ENCODE results near the gene PWWP2B.
"Not testable (repeated sequence)": the region's sequence is repeated elsewhere in the genome, so short reads cannot be mapped to it uniquely, and the experiment has no call there.

PWWP2B gene

DNA sequence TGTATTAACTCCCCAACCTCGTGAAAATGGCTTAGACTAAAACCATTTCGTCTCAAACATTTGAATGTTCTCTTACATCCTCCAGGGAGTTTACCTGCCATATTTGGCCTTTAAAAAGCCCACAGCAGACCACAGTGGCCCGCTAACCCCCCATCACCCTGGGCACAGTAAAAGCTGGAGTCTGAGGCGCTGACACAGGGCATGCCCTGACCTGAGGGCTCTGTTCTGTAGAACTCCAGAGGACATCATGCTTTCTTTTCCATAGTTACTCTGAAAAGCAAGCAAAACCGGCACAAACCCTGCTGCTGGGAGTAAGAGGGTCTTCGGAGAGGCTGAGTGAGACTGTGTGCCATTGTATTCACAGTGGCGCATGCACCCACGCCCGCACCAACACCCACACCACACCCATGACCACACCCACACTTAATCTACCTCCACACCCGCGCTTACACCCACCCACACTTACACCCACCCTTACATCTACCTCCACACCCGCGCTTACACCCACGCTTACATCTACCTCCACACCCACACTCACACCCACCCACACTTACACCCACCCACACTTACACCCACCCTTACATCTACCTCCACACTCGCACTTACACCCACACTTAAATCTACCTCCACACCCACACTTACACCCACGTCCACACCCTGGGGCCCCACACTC lies 32.9 kb upstream of the PWWP2B start:
- DNase-seq = no peak

DNA sequence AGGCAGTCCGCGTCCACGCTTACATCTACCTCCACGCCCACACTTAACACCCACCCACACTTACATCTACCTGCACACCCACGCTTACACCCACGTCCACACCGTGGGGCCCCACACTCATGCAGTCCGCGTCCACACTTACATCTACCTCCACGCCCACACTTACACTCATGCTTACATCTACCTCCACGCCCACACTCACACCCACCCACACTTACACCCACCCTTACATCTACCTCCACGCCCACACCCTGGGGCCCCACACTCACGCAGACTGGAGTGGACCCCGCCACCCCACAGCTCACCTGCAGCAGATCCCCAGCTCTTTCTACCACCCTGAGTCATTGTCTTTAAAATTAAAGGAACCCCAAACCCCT lies 32.4 kb upstream of the PWWP2B start:
- no peak for DNase-seq

DNA sequence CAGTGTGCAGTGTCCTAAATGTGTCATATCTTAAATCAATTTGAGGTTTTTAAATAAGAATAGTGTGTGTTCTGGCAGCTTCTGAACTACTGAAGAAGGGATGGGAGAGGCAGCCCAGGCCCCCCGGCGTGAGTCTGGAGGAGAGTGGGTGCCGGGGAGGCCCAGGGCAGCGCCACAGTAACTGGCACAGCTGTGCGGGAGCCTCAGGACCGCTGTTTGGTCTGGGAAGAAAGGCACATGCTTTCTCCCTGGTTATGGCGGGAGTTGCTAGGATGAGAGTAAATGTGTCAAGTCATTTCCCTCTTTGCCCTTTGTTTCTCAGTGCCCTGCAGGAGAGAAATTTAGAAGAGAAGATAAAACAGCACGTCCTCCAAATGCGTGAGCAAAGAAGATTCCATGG lies 31.9 kb upstream of the PWWP2B start:
- no peak for DNase-seq

DNA sequence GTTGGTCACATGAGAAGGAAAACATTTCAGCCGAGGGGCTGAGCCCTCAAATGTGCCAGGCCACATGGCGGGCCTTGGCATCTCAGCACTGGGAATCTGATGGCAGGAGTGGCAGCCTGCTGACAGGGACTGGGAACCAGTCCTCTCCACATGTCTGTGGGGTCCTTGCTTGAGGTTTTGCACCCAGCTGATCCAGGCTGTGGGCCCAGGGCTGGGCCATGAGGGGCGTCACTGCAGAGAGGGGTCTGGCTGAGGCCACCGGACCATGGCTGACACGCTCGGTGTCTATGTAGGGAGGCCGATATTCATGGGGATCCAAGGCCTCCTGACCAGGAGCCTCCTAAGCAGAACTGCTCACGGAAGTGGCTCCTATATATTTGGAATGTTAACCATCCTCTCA lies 31.0 kb upstream of the PWWP2B start:
- no peak for DNase-seq

DNA sequence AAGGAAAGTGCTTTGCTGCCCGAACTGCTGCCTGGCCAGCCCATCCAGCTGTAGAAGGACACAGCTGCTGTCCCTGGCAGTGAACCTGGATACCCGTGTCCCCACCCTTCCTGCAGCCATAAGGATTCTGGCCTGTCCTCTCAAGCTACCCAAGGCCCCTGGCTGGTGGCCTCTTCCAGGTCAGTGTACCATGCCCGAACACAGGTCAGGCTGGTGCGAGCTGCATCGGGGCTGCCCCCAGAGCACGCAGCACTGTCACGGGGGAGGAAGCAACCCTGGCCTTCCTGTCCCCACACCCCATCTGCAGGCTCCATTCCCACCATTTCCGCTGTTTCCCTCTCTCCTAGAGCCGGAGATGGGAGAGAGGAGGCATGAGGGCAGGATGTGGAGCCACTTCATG lies 30.5 kb upstream of the PWWP2B start:
- DNase-seq = no peak

DNA sequence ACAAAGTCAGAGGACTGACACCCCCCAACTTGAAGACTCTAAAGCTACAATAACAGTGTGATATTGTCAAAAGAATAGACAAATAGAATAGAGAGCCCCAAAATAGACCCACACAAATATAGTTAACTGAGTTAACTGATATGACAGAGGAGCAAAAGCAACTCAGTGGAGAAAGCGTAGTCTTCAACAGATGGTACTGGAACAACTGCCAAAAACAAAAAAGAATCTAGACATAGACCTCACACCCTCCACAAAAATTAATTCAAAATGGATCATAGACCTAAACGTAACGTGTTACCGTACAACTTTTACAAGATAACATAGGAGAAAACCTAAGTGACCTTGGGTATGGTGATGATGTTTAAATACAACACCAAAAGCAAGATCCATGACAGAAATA lies 28.6 kb upstream of the PWWP2B start:
- DNase-seq = no peak

DNA sequence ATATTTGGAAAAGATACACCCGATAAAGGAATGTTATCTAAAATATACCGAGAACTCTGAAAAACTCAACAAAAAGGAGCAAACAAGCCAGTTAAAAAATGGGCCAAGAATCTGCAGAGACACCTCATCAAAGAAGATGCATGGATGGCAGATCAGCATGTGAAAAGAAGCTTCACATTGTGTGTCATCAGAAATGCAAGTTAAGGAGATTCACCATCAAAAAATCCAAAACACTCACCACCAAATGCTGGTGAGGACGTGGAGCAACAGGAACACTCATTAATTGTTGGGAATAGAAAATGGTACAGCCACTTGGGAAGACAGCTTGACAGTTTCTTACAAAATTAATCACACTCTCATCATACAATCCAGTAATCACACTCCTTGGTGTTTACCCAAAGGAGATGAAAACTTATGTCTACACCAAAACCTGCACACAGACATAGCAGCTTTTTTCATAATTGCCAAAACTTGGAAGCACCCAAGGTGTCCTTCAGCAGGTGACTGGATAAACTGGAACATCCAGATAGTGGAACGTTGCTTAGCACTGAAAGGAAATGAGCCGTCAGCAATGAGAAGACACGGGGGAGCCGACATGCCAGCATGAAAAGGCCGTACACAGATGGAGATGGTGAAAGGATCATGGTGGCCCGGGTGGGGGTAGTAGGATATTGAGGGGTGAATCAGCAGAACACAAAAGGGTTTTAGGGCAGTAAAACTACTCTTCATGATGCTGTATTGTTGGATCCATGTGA lies 27.9 kb upstream of the PWWP2B start:
- no peak for DNase-seq

DNA sequence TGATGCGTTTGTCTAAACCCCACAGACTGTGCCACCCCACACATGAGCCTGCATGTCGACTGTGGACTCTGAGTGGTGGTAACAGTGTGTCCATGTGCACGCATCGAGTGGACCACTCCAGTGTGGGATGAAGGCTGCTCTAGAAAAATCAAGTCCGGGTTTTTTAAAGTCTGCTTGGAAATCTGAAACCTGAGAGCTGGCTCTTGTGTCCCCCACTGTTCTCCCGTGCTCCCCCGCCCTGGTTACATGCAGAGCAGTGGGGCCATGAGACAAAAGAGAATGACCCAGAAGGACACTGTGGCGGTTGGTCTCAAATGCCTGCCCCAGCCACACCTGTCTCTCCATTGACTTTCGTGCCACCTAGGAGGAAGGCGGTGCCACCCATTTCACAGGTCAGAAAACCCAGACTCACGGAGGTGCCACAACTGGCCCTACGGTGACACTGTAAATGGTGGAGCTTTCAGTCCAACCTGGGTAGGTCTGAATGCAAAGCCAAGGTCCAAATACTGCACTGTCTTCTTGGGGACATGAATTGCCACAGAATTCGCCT lies 27.3 kb upstream of the PWWP2B start:
- no peak for DNase-seq

DNA sequence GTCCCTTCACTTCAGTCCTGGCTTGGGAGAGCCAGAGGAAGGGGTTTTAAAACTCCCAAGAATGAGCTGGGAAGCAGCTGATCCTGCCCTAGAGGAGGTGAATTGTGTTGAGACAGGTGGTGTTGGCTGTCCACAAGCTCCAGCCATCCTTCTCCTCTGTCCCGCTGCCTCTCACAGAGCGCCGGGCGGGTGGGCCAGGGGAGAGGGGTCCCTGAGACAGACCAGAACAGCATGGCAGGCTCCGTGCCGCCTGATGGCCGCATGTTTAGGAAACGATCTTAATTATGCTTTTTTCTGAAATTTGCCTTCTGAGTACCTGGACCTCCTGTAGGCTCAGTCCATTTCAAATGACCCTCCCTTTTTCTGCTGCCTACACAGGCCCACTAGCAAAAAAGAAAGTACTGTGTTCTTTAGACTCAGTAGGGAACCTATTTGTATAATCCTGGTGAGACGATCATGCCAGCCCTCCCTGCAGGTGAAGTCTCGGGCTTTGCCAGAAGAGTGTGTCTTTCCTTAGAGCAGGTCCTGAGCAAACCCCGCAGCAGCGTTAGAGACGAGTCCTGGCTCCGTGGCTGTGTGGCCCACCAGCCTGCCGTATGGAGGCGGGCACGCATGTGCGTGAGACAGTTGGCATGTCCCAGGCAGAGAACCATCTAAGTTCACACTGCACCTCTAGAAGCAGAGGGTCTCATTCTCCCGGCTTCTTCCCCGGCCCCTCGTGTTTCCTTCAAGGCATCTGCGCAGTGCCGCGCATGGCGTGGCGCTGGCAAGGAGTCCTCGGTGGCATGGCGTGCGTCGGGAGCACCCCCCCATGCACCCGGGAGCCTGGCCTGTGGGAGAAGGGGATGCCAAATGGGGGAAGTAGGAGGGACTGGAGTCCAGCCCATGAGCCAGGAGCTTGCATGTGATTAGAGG lies 26.3 kb upstream of the PWWP2B start:
- no peak for DNase-seq

DNA sequence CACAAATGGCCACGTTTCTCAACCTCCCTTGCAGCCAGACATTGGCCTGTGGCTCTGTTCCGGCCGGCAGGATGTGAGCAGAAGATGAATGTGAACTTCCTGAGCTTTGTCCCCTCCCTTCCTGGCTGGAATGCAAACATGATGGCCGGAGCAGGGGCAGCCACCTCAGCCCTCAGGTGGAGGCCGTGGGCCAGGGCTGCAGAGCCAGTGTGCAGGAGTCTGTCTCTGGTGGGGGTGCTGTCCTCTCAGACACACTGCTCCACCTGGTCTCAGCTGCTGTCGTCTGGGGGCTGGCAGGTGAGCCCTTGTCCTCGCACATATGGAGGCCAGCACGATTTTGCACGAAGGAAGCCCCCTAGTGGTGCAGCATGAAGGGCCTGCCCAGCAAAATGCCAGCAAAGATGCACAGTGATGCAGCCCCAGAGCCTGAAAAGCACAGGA lies 25.3 kb upstream of the PWWP2B start:
- DNase-seq = no peak

DNA sequence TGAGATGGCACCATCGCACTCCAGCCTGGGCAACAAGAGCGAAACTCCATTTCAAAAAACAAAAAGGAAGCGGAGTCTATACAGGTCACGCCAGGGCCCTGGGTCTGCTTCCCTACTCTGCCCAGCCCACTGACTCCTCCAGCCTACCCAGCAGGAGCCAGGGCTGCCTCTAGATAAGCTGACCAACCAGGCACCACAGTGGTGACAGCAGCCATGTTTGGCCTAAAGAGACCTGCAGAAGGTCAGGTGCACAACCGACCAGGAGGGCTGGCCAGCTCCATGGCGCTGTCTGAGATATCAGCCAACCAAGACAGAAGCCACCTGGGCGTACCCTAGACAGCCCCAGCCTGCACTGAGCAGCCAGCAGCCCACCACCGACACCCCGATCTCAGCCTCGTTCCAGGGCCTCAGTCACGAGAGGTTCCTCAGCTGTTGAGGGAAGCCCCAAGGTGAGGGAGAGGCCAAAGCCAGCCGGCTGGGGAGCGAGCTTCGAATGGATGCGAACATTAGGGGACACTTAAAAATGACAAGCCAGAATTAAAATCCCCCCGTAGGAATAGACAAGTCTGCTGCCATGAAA lies 24.4 kb upstream of the PWWP2B start:
- DNase-seq = no peak

DNA sequence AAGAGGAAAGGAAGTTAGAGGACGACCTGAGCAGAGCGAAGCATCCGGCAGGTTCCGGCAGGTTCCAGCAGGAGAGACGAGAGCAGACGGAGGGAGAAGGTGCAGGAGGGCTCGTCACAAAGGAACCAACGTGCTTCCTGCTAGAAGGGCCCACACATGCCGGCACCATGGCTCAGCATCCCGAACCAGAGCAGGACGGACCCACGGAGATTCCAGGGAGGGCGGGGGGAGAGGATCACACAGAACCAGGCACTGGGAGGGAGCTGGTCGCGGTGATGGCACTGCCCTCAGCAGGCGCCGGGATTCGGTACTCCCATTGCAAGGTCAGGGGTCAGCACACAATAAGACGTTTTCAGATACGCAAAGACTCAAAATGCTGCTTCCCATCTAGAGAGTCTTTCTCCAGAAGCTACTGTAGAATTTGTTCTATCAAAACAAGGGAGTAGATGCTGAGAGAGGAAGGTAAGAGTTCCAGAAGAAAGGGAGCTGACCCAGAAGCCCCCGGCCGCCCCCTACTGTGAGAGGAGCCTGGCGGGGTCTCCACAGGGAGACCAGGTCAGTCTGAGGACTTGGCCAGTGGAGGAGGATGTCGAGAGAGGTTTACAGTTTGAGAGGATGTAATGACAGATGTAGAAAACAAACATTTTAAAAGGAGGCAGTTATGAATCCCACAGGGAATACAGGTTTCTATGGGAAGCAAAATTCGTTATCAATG lies 23.6 kb upstream of the PWWP2B start:
- no peak for DNase-seq

DNA sequence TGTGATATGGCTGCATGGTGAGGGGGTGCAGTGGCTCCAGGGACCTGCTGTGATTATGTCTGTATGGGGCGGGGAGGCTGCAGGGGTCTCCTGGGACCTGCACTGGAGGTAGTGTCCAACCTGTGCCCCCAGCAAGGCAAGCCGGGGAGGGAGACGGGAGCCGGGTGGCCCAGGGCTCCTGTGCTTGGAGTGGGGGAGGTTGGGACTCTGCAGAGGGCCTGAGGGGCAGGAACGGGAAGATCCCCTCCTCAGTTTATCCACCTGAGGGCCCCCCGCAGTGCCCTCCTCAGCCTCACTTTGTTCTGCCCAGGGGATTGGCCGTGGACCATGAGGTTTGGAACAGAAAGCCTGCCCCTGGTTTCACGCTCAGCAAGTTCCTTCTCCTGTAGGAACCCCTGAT lies 22.8 kb upstream of the PWWP2B start:
- no peak for DNase-seq

DNA sequence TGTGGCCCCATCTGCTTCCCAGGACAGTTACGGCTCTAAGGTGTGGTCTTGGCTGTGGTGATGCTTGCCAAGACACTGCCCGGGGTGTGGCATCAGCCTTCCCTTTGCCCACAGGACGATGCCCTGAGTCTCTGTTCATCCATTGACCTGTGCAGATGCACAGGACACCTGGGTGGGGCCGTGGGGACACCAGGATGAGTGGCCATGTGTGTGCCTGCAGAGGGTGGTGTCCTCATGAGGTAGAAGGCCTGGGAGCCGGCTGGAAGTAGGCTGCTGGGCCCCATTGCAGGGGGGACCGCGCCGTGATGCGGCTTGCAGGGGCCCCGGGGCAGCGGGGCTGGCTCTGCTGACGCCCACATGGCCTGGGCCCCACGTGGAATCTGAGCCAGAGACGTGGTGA lies 22.4 kb upstream of the PWWP2B start:
- DNase-seq = no peak

DNA sequence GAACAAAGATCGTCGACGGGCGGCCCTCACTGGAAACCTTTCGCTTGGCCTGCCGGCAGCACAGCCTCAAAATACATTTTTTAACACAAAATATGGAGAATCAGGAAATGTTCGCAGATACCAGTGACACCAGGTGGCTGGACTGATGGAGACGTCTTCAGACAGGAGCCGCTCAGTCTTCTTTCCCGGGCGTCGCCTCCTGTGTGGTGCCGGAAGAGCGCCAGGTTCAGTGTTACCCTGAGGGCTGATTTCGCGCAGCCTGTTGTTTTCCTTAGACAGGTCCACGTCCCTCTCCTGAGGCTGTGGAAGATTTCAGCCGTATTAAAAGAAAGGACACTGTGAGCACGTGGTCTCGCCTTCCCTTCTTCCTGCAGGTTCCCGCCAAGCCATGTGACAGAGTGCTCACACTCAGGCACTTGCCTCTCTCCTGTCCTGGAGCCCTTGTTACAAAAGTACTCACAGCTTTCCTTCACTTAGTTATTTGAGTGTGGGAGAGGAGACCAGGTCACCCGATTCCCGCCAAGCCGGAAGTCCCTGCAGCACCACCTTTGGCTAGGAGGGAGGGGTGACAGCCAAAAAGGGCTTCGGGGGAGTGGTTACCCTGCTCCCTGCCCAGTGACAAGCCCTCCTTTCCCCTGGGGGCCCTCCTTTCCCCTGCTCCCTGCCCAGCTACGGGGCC lies 21.7 kb upstream of the PWWP2B start:
- DNase-seq = no peak

DNA sequence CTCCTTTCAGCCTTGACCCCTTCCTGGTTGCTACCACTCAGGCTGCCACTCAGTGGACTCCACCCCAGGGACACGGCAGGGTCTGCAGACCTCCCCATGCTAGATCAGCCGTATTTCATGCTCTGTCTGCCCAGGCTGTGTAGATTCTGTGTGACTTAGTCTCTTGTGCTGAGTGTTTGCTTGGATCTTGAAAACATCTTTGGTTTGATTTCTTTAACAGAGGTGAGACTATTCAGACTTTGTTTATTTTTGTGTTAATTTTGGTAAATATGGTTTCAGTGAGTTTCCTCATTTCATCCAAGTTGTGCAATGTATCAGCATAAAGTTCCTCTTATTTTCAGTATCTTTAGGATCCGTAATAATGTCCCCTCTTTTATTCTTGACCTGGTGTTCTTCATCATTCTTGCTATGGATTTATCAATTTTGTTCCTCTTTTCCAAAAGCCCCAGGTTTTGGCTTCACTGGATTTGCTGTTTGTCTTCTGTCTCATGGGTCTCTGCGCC lies 21.2 kb upstream of the PWWP2B start:
- DNase-seq = no peak

DNA sequence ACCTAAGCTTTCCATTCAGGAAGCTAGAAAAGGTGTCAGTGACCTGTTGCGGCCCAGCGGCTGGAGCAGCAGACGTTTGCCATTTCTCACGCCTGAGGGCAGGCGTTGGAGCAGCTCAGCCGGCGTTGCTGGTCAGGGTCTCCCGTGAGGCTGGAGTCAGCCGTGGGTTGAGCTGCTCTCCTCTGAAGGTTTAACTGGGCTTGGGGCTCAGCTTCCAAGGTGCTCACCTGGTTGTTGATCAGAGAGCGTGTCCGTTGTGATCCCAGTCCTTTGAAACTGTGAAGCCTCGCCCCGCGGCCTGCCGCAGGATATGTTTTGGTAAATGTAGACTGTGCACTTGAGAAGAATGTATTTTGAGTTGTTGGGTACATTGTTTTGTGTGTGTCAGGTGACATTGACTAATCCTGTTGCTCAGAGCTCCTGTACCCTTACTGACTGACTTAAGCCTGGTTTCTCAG lies 20.6 kb upstream of the PWWP2B start:
- no peak for DNase-seq

DNA sequence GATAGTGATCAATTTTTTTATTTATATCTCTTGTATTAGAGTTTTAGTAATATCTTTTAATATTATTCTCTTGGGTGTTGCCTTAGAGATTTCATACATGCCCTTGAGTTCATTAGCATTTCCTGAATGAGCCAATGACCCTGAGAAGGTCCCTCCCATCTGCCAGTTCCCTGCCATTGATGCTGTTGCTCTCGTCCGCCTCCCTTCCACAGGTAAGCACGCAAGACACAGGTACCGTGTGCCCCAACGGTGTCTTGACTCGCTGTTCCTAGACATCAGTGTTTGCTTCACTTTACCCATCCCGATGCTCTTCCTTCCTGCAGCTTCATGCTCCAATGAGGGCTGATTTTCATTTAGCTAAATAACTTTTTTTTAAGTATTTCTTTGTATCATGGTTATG lies 19.7 kb upstream of the PWWP2B start:
- DNase-seq = no peak

DNA sequence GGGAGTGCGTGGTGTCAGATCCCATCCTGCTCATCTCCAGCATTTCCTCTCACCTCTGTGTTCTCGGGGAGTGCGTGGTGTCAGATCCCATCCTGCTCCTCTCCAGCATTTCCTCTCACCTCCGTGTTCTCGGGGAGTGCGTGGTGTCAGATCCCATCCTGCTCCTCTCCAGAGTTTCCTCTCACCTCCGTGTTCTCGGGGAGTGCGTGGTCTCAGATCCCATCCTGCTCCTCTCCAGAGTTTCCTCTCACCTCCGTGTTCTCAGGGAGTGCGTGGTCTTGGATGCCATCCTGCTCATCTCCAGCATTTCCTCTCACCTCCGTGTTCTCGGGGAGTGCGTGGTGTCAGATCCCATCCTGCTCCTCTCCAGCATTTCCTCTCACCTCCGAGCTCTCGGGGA lies 18.0 kb upstream of the PWWP2B start:
- DNase-seq = not testable (repeated sequence)

DNA sequence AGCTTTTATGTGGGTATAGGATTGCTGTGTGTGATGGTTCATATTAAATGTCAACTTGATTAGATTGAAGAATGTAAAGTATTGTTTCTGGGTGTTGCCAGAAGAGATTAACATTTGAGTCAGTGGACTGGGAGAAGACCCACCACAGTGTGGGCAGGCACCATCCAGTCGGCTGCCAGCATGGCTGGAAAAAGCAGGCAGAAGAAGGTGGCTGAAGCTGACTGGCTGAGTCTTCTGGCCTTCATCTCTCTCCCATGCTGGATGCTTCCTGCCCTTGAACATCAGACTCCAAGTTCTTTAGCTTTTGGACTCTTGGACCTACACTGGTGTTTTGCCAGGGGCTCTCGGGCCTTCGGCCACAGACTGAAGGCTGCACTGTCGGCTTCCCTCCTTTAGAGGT lies 16.0 kb upstream of the PWWP2B start:
- DNase-seq = not testable (repeated sequence)

DNA sequence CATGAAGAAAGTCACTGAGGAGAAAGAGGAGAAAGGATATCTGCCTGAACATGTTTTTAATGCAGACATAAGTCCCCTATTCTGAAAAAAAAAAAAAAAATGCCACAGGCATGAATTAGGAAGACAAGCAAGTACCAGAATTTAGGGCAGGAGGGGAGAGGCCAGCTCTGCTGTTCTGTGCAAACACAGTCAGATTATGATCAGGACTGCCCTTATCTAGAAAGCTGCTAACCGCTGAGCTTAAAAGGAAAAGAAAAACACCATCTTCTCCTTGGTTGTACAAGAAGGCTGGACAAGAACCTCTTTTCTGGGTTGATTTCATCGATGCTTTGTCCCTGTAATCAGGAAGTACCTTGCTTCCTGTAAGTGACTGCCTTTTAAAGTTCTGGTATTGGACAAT lies 15.3 kb upstream of the PWWP2B start:
- DNase-seq = no peak

Measured in right hindlimb (tissue), 1 donor.